Astrocyte of the spinal cord (primary cell): ENCODE data around the gene CDK11B.

Experiments used
- DNase-seq: peaks from one replicate; pipeline ENCODE4 v3.0.0; 2011; ENCODE audit warnings: low read depth, low spot score
- H3K4me3 ChIP-seq: 2 replicates; pipeline ENCODE4 v1.5.1; 2011; ENCODE audit warnings: low read depth, mild to moderate bottlenecking, low read length, moderate library complexity
- CTCF ChIP-seq: IDR thresholded peaks from 2 replicates; pipeline ENCODE4 v1.5.1; 2012; ENCODE audit warnings: low read depth, mild to moderate bottlenecking, low read length, inconsistent platforms
- in situ Hi-C: cut with HindIII; loops from 2 replicates; pipeline ENCODE4 v1.10.0; 2017; ENCODE audit warnings: low sequenced_read_pairs

CDK11B gene

GRCh38 chr1:1630965-1631781 is 27.6 kb downstream of the CDK11B start:
- in situ Hi-C loops: no loop called here
- DNase-seq: no peak
- TF ChIP-seq CTCF: no peak
- H3K4me3 ChIP-seq: no peak overlapping the region

- no peak for TF ChIP-seq CTCF
- in situ Hi-C loops: no loop called here
- peak; percentile 50 for DNase-seq
- no peak overlapping the region for H3K4me3 ChIP-seq
Measured at GRCh38 chr1:1630191-1630964, 28.4 kb downstream of the CDK11B start.

GRCh38 chr1:1629430-1630190 is 29.2 kb downstream of the CDK11B start:
- in situ Hi-C loops: no loop called here
- DNase-seq: no peak
- no peak for TF ChIP-seq CTCF
- H3K4me3 ChIP-seq: no peak overlapping the region

GRCh38 chr1:1628754-1629429 is 29.9 kb downstream of the CDK11B start:
- TF ChIP-seq CTCF: no peak
- in situ Hi-C loops: no loop called here
- DNase-seq: no peak
- no peak overlapping the region for H3K4me3 ChIP-seq

- in situ Hi-C loops: no loop called here
- H3K4me3 ChIP-seq: no peak overlapping the region
- no peak for DNase-seq
Measured at GRCh38 chr1:1627829-1628753, 30.7 kb downstream of the CDK11B start.

More at GRCh38 chr1:1627829-1628753, 30.7 kb downstream of the CDK11B start:
- TF ChIP-seq CTCF: no peak
